Measurements from ENCODE around the gene WNT3A. TPM values are rescaled to one million over a fixed set of nuclear protein-coding genes. Genes with fewer than 3 reads are reported as not detected.
A peak's percentile ranks its signal among the peaks of the same experiment; 100 is the strongest.

The WNT3A gene
- polyA plus RNA-seq, 1 donor (not counting 4 experiments of a cell fraction or from before 2014, with no cell fraction given): 0.07 TPM

DNA sequence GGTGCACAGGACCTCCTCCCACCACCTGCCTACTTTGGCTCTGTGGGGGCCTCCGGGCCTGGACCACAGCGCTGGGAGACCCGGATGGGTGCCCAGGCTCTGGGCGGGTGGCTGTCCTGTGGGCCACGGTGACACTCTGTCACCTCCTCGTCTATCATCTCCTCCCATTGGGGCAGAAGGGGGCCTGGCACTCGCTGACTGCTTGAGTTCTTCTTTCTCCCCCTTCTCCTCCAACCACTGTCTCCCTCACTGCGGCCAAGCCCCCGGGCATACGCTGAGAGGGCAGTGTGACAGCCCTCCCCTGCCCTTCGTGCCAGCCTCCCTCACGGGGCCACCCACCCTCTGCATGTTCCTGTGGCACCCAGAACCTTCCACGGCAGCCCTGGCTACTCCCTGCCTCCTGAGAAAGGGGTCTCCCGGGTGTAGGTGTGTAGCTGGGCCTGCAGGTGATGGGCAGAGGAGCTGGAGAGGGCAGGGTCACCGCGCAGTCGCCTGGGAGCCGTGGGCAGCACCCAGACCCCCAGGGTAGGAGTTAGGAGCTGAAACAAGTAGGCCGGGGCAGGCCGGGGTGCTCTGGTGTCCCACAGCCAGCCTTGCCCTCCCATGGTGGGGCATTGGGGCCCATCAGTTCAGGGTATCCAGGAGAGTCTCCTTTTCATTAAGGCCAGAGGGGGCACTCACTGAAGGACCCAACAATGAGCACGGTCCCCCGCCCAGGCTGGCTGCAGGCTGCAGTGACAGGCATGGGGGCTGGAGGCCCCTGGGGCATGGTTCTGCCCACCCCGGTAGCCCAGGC lies 66.5 kb downstream of the WNT3A start:
- Histone ChIP-seq H3K9ac (ENCODE audit: control insufficient read depth, extremely low read depth, insufficient read depth, low read length) (no peak overlapping the region), H3K4me2 (ENCODE audit: control insufficient read depth, extremely low read depth, insufficient read depth, low read depth, low read length) (no peak overlapping the region), H3K79me2 (ENCODE audit: control insufficient read depth, insufficient read depth, low read length) (no peaks in the 10 kb centered on the region), H3K27ac (ENCODE audit: control insufficient read depth, insufficient read depth, low read length) (no peak overlapping the region), H3K36me3 (ENCODE audit: control insufficient read depth in 2 of 2, extremely low read depth in 1 of 2, insufficient read depth in 2 of 2, low read length in 2 of 2) (no peaks in the 10 kb centered on the region), H3K9me1 (ENCODE audit: control insufficient read depth, extremely low read depth, insufficient read depth, low read length) (no peaks in the 10 kb centered on the region), H2AFZ (ENCODE audit: control insufficient read depth, low read length) (no peak overlapping the region), H3K4me3 (ENCODE audit: control insufficient read depth in 2 of 3, extremely low read depth in 1 of 3, insufficient read depth in 2 of 3, low read depth in 1 of 3, low read length in 3 of 3) (no peak overlapping the region), H3K9me3 (ENCODE audit: control insufficient read depth, low read depth, low read length) (no peaks in the 10 kb centered on the region), H4K20me1 (ENCODE audit: control insufficient read depth, extremely low read depth, insufficient read depth, low read length) (no peaks in the 10 kb centered on the region), H3K27me3 (ENCODE audit: control insufficient read depth, extremely low read depth, insufficient read depth, low read length) (no peaks in the 10 kb centered on the region), H3K4me1 (ENCODE audit: control insufficient read depth, extremely low read depth, insufficient read depth, low read length) (no peaks in the 10 kb centered on the region)
- no peak for TF ChIP-seq EZH2 (IDR thresholded peaks at IDR 0.05; ENCODE audit: low read length)
- TF ChIP-seq, protein P1, sequence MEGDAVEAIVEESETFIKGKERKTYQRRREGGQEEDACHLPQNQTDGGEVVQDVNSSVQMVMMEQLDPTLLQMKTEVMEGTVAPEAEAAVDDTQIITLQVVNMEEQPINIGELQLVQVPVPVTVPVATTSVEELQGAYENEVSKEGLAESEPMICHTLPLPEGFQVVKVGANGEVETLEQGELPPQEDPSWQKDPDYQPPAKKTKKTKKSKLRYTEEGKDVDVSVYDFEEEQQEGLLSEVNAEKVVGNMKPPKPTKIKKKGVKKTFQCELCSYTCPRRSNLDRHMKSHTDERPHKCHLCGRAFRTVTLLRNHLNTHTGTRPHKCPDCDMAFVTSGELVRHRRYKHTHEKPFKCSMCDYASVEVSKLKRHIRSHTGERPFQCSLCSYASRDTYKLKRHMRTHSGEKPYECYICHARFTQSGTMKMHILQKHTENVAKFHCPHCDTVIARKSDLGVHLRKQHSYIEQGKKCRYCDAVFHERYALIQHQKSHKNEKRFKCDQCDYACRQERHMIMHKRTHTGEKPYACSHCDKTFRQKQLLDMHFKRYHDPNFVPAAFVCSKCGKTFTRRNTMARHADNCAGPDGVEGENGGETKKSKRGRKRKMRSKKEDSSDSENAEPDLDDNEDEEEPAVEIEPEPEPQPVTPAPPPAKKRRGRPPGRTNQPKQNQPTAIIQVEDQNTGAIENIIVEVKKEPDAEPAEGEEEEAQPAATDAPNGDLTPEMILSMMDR (optimal IDR thresholded peaks at IDR 0.05 in 1 of 3, IDR thresholded peaks at IDR 0.05 in 1 of 3, conservative IDR thresholded peaks at IDR 0.05 in 1 of 3; ENCODE audit: extremely low read depth in 1 of 3, insufficient read depth in 2 of 3, low read length in 3 of 3): no peak
- dilution Hi-C loops (cut with MboI; ENCODE audit: extremely low pct_ligation_motif_present, low sequenced_read_pairs): no loop called here
- no peak for FAIRE-seq
- DNase-seq (ENCODE audit: low read depth, low spot score): no peak

DNA sequence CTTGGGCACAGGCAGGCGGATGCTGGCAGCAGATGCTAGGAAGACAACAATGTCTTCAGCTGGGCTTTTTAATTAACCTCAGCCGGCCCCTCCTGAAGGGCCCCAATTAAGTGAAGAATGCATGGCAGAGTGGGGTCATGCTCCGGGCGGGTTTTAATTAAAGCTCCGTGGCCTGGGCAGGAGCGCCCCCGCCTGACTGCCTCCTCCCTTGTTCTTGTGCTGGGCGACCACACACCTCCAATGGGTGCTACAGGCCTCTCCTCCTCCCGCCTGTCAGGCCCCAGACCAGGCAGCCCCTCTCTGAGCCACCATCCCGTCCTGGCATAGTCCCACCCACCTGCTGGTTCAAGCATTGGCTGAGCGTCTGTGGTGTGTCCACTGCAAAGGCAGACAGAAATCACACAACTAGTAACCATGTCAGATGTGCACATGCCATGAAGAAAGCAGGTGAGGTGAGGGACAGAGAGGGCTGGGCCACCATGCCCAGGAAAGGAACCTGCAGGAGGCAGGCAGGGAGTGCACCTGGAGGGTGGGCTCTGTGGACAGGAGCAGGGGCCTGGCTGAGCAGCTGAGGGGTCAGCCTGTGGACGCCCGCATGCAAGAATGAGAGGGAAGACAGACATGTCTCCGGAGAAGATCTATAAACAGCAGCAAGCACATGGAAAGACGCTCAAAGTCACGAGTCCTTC lies 67.2 kb downstream of the WNT3A start:
- Histone ChIP-seq H3K79me2 (ENCODE audit: control insufficient read depth, insufficient read depth, low read length) (no peaks in the 10 kb centered on the region), H3K4me2 (ENCODE audit: control insufficient read depth, extremely low read depth, insufficient read depth, low read depth, low read length) (no peak overlapping the region), H3K9me1 (ENCODE audit: control insufficient read depth, extremely low read depth, insufficient read depth, low read length) (no peaks in the 10 kb centered on the region), H3K9ac (ENCODE audit: control insufficient read depth, extremely low read depth, insufficient read depth, low read length) (no peak overlapping the region), H3K9me3 (ENCODE audit: control insufficient read depth, low read depth, low read length) (no peaks in the 10 kb centered on the region), H3K4me1 (ENCODE audit: control insufficient read depth, extremely low read depth, insufficient read depth, low read length) (no peaks in the 10 kb centered on the region), H3K4me3 (ENCODE audit: control insufficient read depth in 2 of 3, extremely low read depth in 1 of 3, insufficient read depth in 2 of 3, low read depth in 1 of 3, low read length in 3 of 3) (no peak overlapping the region), H3K27me3 (ENCODE audit: control insufficient read depth, extremely low read depth, insufficient read depth, low read length) (no peaks in the 10 kb centered on the region), H2AFZ (ENCODE audit: control insufficient read depth, low read length) (no peak overlapping the region), H3K36me3 (ENCODE audit: control insufficient read depth in 2 of 2, extremely low read depth in 1 of 2, insufficient read depth in 2 of 2, low read length in 2 of 2) (no peaks in the 10 kb centered on the region), H4K20me1 (ENCODE audit: control insufficient read depth, extremely low read depth, insufficient read depth, low read length) (no peaks in the 10 kb centered on the region), H3K27ac (ENCODE audit: control insufficient read depth, insufficient read depth, low read length) (no peak overlapping the region)
- no peak for FAIRE-seq
- TF ChIP-seq EZH2 (IDR thresholded peaks at IDR 0.05; ENCODE audit: low read length): no peak
- TF ChIP-seq, protein P1 (optimal IDR thresholded peaks at IDR 0.05 in 1 of 3, IDR thresholded peaks at IDR 0.05 in 1 of 3, conservative IDR thresholded peaks at IDR 0.05 in 1 of 3; ENCODE audit: extremely low read depth in 1 of 3, insufficient read depth in 2 of 3, low read length in 3 of 3): peak in 2 of 3 experiments; percentile 41 to 77
- no peak for DNase-seq (ENCODE audit: low read depth, low spot score)
- dilution Hi-C loops (cut with MboI; ENCODE audit: extremely low pct_ligation_motif_present, low sequenced_read_pairs): no loop called here

Measured in keratinocyte (primary cell).